ENCODE data around the gene TEX44.
"Not testable (repeated sequence)": the region's sequence is repeated elsewhere in the genome, so short reads cannot be mapped to it uniquely, and the experiment has no call there.

TEX44 gene

GRCh38 chr2:231571661-231572191 lies 20.9 kb upstream of the TEX44 start:
- DNase-seq, result no peak

GRCh38 chr2:231573096-231573495 lies 19.6 kb upstream of the TEX44 start:
- no peak for DNase-seq

GRCh38 chr2:231573698-231574421 lies 18.8 kb upstream of the TEX44 start:
- no peak for DNase-seq

- DNase-seq, result no peak
Observed at GRCh38 chr2:231575612-231576256, 16.9 kb upstream of the TEX44 start.

- DNase-seq, result no peak
Observed at GRCh38 chr2:231576465-231576864, 16.2 kb upstream of the TEX44 start.

GRCh38 chr2:231578655-231579054 lies 14.0 kb upstream of the TEX44 start:
- DNase-seq, result not testable (repeated sequence)

- DNase-seq, result no peak
Observed at GRCh38 chr2:231579560-231579959, 13.1 kb upstream of the TEX44 start.

- DNase-seq, result no peak
Observed at GRCh38 chr2:231581328-231581727, 11.3 kb upstream of the TEX44 start.

- no peak for DNase-seq
Observed at GRCh38 chr2:231583982-231584381, 8.7 kb upstream of the TEX44 start.

GRCh38 chr2:231587744-231588143 lies 4.9 kb upstream of the TEX44 start:
- DNase-seq, result not testable (repeated sequence)

GRCh38 chr2:231589656-231590055 lies 3.0 kb upstream of the TEX44 start:
- DNase-seq, result no peak

- no peak for DNase-seq
Observed at GRCh38 chr2:231590614-231591013, 2.0 kb upstream of the TEX44 start.

- no peak for DNase-seq
Observed at GRCh38 chr2:231593666-231594065, 1.0 kb downstream of the TEX44 start.

GRCh38 chr2:231597014-231597611 lies 4.4 kb downstream of the TEX44 start:
- DNase-seq, result peak; percentile 70 to 79

- no peak for DNase-seq
Observed at GRCh38 chr2:231597627-231598026, 5.0 kb downstream of the TEX44 start.

GRCh38 chr2:231600619-231601355 lies 8.1 kb downstream of the TEX44 start:
- DNase-seq, result no peak

- peak; percentile 61 to 93 for DNase-seq
Observed at GRCh38 chr2:231601356-231602229, 8.9 kb downstream of the TEX44 start.

GRCh38 chr2:231602859-231603467 lies 10.3 kb downstream of the TEX44 start:
- DNase-seq, result no peak

- DNase-seq, result peak; percentile 12 to 15
Observed at GRCh38 chr2:231604101-231604684, 11.5 kb downstream of the TEX44 start.

GRCh38 chr2:231604685-231605606 lies 12.3 kb downstream of the TEX44 start:
- peak; percentile 89 to 99 for DNase-seq
